WTC11 (cell line): ENCODE data around the gene VEZT. TPM values are rescaled to one million over a fixed set of nuclear protein-coding genes. Genes with fewer than 3 reads are reported as not detected.

ENCODE experiments used
- ATAC-seq: fragments of 200-7000 bp; cut with Tn5 transposase; 2 replicates; pipeline ENCODE4 v1.10.0; 2021; ENCODE audit warnings: mild to moderate bottlenecking, moderate library complexity
- CTCF ChIA-PET: fragments of 300-600 bp; sonication (Branson Sonifier 250); formaldehyde crosslinking; loops from one replicate; lab custom pipeline; 2021; ENCODE audit warnings: antibody characterized with exemption; lab: Charles Lee
- POLR2A ChIA-PET: fragments of 350-600 bp; sonication (Branson Sonifier 250); formaldehyde crosslinking; loops from one replicate; lab custom pipeline; 2021; ENCODE audit warnings: antibody characterized with exemption; lab: Charles Lee
- DNase-seq: peaks from one replicate; pipeline ENCODE4 v3.0.0; 2021; ENCODE audit warnings: low spot score
- H3K27ac Mint-ChIP-seq: 2 replicates; pipeline ENCODE4 v1.8.0; 2021; ENCODE audit warnings: mixed read lengths
- H3K27me3 Mint-ChIP-seq: 2 replicates; pipeline ENCODE4 v1.8.0; 2021; ENCODE audit warnings: low read depth, mild to moderate bottlenecking, moderate library complexity, mixed read lengths
- H3K36me3 Mint-ChIP-seq: 2 replicates; pipeline ENCODE4 v1.8.0; 2021; ENCODE audit warnings: mixed read lengths
- H3K4me1 Mint-ChIP-seq: 2 replicates; pipeline ENCODE4 v1.8.0; 2022; ENCODE audit warnings: mixed read lengths
- H3K4me3 Mint-ChIP-seq: 2 replicates; pipeline ENCODE4 v1.8.0; 2021; ENCODE audit warnings: mild to moderate bottlenecking, moderate library complexity, mixed read lengths
- H3K9me3 Mint-ChIP-seq: 2 replicates; pipeline ENCODE4 v1.8.0; 2021; ENCODE audit warnings: mixed read lengths
- CREB1 ChIP-seq: sonication (generic); formaldehyde crosslinking; IDR thresholded peaks from 2 replicates; pipeline ENCODE4 v1.8.0; 2023; ENCODE audit warnings: mild to moderate bottlenecking, missing genetic modification reagents
- CTCF ChIP-seq: fragments of 200-600 bp; IDR thresholded peaks from 2 replicates; pipeline ENCODE4 v1.8.0; 2022; ENCODE audit warnings: antibody characterized with exemption
- ELF4 ChIP-seq: sonication (generic); formaldehyde crosslinking; IDR thresholded peaks from 2 replicates; pipeline ENCODE4 v1.8.1; 2022; ENCODE audit warnings: low read depth, mild to moderate bottlenecking, moderate library complexity, missing genetic modification reagents
- FOXK1 ChIP-seq: sonication (generic); formaldehyde crosslinking; IDR thresholded peaks from 2 replicates; pipeline ENCODE4 v1.8.0; 2022; ENCODE audit warnings: mild to moderate bottlenecking, moderate library complexity, missing genetic modification reagents
- GABPB1 ChIP-seq: sonication (generic); formaldehyde crosslinking; IDR thresholded peaks from 2 replicates; pipeline ENCODE4 v1.8.1; 2023; ENCODE audit warnings: mild to moderate bottlenecking, missing genetic modification reagents
- HMGA2 ChIP-seq: fragments of 250-450 bp; sonication (Bioruptor Pico); IDR thresholded peaks from 2 replicates; pipeline ENCODE4 v1.4.0; 2021; ENCODE audit warnings: mild to moderate bottlenecking, moderate library complexity
- NR1H2 ChIP-seq: sonication (generic); formaldehyde crosslinking; IDR thresholded peaks from 2 replicates; pipeline ENCODE4 v1.9.0; 2021; ENCODE audit warnings: mild to moderate bottlenecking, moderate library complexity, missing genetic modification reagents
- NR3C1 ChIP-seq: sonication (generic); formaldehyde crosslinking; conservative IDR thresholded peaks from 2 replicates; pipeline ENCODE4 v1.8.1; 2023; ENCODE audit warnings: low read depth, mild to moderate bottlenecking, missing genetic modification reagents
- OVOL2 ChIP-seq: fragments of 250-450 bp; sonication (Bioruptor Pico); IDR thresholded peaks from 2 replicates; pipeline ENCODE4 v1.9.0; 2021; ENCODE audit warnings: mild to moderate bottlenecking, borderline replicate concordance
- SMAD3 ChIP-seq: sonication (generic); formaldehyde crosslinking; IDR thresholded peaks from 2 replicates; pipeline ENCODE4 v1.8.0; 2022; ENCODE audit warnings: missing genetic modification reagents, mild to moderate bottlenecking, borderline replicate concordance
- TEAD4 ChIP-seq: sonication (generic); formaldehyde crosslinking; IDR thresholded peaks from 2 replicates; pipeline ENCODE4 v1.8.0; 2022; ENCODE audit warnings: mild to moderate bottlenecking, missing genetic modification reagents
- ZNF138 ChIP-seq: sonication (generic); formaldehyde crosslinking; conservative IDR thresholded peaks from 2 replicates; pipeline ENCODE4 v1.8.1; 2022; ENCODE audit warnings: mild to moderate bottlenecking, moderate library complexity, missing genetic modification reagents
- ZNF263 ChIP-seq: sonication (generic); formaldehyde crosslinking; IDR thresholded peaks from 2 replicates; pipeline ENCODE4 v1.8.1; 2022; ENCODE audit warnings: low read depth, mild to moderate bottlenecking, moderate library complexity, missing genetic modification reagents
- ZNF512 ChIP-seq: sonication (generic); formaldehyde crosslinking; IDR thresholded peaks from 2 replicates; pipeline ENCODE4 v1.8.1; 2022; ENCODE audit warnings: missing genetic modification reagents, borderline replicate concordance
- total RNA-seq: library from RNA; stranded (reverse); gene quantifications from 3 replicates; pipeline ENCODE4 v1.2.3, GENCODE V29; 2021
- TF ChIP-seq, protein P1 (sequence below): sonication (generic); formaldehyde crosslinking; IDR thresholded peaks from 2 replicates; pipeline ENCODE4 v1.8.1; 2022; ENCODE audit warnings: mild to moderate bottlenecking, missing genetic modification reagents, moderate library complexity, borderline replicate concordance
- TF ChIP-seq, protein P2 (sequence below): fragments of 250-450 bp; sonication (Bioruptor Pico); IDR thresholded peaks from 2 replicates; pipeline ENCODE4 v1.9.0; 2021; ENCODE audit warnings: mild to moderate bottlenecking, borderline replicate concordance
- TF ChIP-seq, protein P3 (sequence below): sonication (generic); formaldehyde crosslinking; IDR thresholded peaks from 2 replicates; pipeline ENCODE4 v1.8.1; 2022; ENCODE audit warnings: low read depth, mild to moderate bottlenecking, moderate library complexity, missing genetic modification reagents, borderline replicate concordance
- TF ChIP-seq, protein P4 (sequence below): sonication (generic); formaldehyde crosslinking; conservative IDR thresholded peaks from 2 replicates; pipeline ENCODE4 v1.8.1; 2022; ENCODE audit warnings: mild to moderate bottlenecking, missing genetic modification reagents

Gene VEZT
- total RNA-seq, 1 experiment from 2014 or later = 54.5 TPM

DNA sequence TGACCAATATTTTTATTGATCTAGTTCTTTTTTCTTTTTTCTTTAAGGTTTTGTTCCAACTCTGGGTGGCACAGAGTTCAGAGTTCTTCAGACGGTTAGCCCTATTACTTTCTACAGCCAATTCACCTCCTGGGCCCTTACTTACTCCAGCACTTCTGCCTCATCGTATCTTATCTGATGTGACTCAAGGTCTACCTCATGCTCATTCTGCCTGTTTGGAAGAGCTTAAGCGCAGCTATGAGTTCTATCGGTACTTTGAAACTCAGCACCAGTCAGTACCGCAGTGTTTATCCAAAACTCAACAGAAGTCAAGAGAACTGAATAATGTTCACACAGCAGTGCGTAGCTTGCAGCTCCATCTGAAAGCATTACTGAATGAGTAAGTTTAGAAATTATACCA lies 64.7 kb downstream of the VEZT start:
- Mint-ChIP-seq H3K9me3 (no peaks in the 10 kb centered on the region), H3K27me3 (no peaks in the 10 kb centered on the region), H3K27ac (0 out of 2 replicates have a peak overlapping the region, but pooled peaks have one; percentile 34), H3K4me3 (no peak overlapping the region), H3K36me3 (peaks cover 30% of the 10 kb centered on the region), H3K4me1 (peaks cover 5% of the 10 kb centered on the region; the same call in 1 of the 2 replicates)
- CTCF ChIA-PET = no interaction called here
- no peak for DNase-seq
- POLR2A ChIA-PET = no interaction called here
- TF ChIP-seq FOXK1 (no peak), ELF4 (CRISPR knock-in tag) (no peak), NR1H2 (CRISPR knock-in tag) (no peak), CREB1 (CRISPR knock-in tag) (no peak), SMAD3 (no peak), CTCF (no peak), GABPB1 (no peak), ZNF263 (CRISPR knock-in tag) (no peak), TEAD4 (CRISPR knock-in tag) (no peak), OVOL2 (no peak), HMGA2 (CRISPR knock-in tag) (no peak), NR3C1 (CRISPR knock-in tag) (no peak), ZNF138 (CRISPR knock-in tag) (no peak), ZNF512 (CRISPR knock-in tag) (no peak)
- TF ChIP-seq, protein P1, sequence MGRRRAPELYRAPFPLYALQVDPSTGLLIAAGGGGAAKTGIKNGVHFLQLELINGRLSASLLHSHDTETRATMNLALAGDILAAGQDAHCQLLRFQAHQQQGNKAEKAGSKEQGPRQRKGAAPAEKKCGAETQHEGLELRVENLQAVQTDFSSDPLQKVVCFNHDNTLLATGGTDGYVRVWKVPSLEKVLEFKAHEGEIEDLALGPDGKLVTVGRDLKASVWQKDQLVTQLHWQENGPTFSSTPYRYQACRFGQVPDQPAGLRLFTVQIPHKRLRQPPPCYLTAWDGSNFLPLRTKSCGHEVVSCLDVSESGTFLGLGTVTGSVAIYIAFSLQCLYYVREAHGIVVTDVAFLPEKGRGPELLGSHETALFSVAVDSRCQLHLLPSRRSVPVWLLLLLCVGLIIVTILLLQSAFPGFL = no peak
- TF ChIP-seq, protein P2, sequence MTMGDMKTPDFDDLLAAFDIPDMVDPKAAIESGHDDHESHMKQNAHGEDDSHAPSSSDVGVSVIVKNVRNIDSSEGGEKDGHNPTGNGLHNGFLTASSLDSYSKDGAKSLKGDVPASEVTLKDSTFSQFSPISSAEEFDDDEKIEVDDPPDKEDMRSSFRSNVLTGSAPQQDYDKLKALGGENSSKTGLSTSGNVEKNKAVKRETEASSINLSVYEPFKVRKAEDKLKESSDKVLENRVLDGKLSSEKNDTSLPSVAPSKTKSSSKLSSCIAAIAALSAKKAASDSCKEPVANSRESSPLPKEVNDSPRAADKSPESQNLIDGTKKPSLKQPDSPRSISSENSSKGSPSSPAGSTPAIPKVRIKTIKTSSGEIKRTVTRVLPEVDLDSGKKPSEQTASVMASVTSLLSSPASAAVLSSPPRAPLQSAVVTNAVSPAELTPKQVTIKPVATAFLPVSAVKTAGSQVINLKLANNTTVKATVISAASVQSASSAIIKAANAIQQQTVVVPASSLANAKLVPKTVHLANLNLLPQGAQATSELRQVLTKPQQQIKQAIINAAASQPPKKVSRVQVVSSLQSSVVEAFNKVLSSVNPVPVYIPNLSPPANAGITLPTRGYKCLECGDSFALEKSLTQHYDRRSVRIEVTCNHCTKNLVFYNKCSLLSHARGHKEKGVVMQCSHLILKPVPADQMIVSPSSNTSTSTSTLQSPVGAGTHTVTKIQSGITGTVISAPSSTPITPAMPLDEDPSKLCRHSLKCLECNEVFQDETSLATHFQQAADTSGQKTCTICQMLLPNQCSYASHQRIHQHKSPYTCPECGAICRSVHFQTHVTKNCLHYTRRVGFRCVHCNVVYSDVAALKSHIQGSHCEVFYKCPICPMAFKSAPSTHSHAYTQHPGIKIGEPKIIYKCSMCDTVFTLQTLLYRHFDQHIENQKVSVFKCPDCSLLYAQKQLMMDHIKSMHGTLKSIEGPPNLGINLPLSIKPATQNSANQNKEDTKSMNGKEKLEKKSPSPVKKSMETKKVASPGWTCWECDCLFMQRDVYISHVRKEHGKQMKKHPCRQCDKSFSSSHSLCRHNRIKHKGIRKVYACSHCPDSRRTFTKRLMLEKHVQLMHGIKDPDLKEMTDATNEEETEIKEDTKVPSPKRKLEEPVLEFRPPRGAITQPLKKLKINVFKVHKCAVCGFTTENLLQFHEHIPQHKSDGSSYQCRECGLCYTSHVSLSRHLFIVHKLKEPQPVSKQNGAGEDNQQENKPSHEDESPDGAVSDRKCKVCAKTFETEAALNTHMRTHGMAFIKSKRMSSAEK = no peak
- TF ChIP-seq, protein P3, sequence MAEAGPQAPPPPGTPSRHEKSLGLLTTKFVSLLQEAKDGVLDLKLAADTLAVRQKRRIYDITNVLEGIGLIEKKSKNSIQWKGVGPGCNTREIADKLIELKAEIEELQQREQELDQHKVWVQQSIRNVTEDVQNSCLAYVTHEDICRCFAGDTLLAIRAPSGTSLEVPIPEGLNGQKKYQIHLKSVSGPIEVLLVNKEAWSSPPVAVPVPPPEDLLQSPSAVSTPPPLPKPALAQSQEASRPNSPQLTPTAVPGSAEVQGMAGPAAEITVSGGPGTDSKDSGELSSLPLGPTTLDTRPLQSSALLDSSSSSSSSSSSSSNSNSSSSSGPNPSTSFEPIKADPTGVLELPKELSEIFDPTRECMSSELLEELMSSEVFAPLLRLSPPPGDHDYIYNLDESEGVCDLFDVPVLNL (CRISPR knock-in tag) = no peak
- TF ChIP-seq, protein P4, sequence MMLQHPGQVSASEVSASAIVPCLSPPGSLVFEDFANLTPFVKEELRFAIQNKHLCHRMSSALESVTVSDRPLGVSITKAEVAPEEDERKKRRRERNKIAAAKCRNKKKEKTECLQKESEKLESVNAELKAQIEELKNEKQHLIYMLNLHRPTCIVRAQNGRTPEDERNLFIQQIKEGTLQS (CRISPR knock-in tag) = no peak
- TF ChIP-seq, all 79 proteins: peak for 0
- ATAC-seq = no peak
